Measurements from ENCODE around the gene CLIP1. TPM values are rescaled to one million over a fixed set of nuclear protein-coding genes. Genes with fewer than 3 reads are reported as not detected.

The CLIP1 gene
- total RNA-seq, 1 donor from 2014 or later: 70.0 TPM

DNA sequence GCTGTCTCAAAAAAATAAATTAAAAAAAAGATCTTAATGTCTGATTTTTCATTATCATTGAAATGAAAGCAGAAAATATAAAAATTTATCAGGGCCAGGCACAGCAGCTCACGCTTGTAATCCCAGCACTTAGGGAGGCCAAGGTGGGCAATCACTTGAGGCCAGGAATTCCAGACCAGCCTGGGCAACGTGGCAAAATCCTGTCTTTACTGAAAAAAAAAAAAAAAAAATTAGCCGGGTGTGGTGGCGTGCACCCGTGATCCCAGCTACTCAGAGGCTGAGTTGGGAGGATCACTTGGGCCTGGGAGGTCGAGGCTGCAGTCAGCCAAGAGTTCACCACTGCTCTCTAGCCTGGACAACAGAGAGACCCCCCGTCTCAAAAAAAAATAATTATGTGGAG is 37.6 kb upstream of the CLIP1 start:
- Histone ChIP-seq H2AFZ (ENCODE audit: low read depth, low read length) (no peak overlapping the region), H4K20me1 (ENCODE audit: insufficient read depth, low read length) (no peaks in the 10 kb centered on the region), H3K36me3 (ENCODE audit: insufficient read depth, low read length) (no peaks in the 10 kb centered on the region), H3K9me3 (ENCODE audit: insufficient read depth, low read depth, low read length) (no peaks in the 10 kb centered on the region), H3K27ac (ENCODE audit: low read depth, low read length) (no peak overlapping the region), H3K79me2 (ENCODE audit: insufficient read depth, low read length) (no peaks in the 10 kb centered on the region), H3K4me3 (ENCODE audit: insufficient read depth, low read depth, low read length) (no peak overlapping the region), H3K27me3 (ENCODE audit: insufficient read depth, low read length) (no peaks in the 10 kb centered on the region), H3K4me2 (ENCODE audit: low read length) (no peak overlapping the region), H3K9ac (ENCODE audit: low read length) (no peak overlapping the region), H3K4me1 (ENCODE audit: insufficient read depth, low read length) (peaks cover 11% of the 10 kb centered on the region)
- Mint-ChIP-seq H3K9me3 (ENCODE audit: unreplicated experiment) (no peaks in the 10 kb centered on the region), H3K27ac (ENCODE audit: unreplicated experiment) (no peak overlapping the region), H3K4me3 (ENCODE audit: unreplicated experiment) (no peak overlapping the region), H3K36me3 (ENCODE audit: low read depth, unreplicated experiment) (no peaks in the 10 kb centered on the region), H3K4me1 (ENCODE audit: low read depth, unreplicated experiment) (peaks cover 4% of the 10 kb centered on the region), H3K27me3 (ENCODE audit: low read depth, unreplicated experiment) (no peaks in the 10 kb centered on the region)
- TF ChIP-seq, protein P1, sequence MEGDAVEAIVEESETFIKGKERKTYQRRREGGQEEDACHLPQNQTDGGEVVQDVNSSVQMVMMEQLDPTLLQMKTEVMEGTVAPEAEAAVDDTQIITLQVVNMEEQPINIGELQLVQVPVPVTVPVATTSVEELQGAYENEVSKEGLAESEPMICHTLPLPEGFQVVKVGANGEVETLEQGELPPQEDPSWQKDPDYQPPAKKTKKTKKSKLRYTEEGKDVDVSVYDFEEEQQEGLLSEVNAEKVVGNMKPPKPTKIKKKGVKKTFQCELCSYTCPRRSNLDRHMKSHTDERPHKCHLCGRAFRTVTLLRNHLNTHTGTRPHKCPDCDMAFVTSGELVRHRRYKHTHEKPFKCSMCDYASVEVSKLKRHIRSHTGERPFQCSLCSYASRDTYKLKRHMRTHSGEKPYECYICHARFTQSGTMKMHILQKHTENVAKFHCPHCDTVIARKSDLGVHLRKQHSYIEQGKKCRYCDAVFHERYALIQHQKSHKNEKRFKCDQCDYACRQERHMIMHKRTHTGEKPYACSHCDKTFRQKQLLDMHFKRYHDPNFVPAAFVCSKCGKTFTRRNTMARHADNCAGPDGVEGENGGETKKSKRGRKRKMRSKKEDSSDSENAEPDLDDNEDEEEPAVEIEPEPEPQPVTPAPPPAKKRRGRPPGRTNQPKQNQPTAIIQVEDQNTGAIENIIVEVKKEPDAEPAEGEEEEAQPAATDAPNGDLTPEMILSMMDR (IDR thresholded peaks at IDR 0.05; ENCODE audit: insufficient read depth, low read depth, low read length): no peak
- no peak for TF ChIP-seq EZH2 (IDR thresholded peaks at IDR 0.05; ENCODE audit: insufficient read depth, low read length)
- DNase-seq (ENCODE audit: low read depth) (no peak), FAIRE-seq (no peak)

DNA sequence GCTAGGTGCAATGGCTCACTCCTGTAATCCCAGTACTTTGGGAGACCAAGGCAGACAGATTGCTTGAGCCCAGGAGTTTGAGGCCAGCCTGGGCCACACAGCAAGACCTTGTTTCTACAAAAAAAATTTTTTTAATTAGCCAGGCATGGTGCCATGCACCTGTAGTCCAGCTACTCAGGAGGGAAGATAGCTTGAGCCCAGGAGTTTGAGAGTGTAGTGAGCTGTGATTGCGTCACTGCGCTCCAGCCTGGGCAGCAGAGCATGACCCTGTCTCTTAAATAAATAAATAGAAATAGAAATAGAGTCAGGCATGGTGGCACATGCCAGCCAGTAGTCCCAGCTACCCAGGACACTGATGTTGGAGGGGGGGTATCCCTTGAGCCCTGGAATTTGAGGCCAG is 36.7 kb upstream of the CLIP1 start:
- no peaks in the 10 kb centered on the region for H3K9me3 Mint-ChIP-seq (ENCODE audit: unreplicated experiment)
- no peaks in the 10 kb centered on the region for H3K27me3 Mint-ChIP-seq (ENCODE audit: low read depth, unreplicated experiment)
- Histone ChIP-seq H3K9me3 (ENCODE audit: insufficient read depth, low read depth, low read length) (no peaks in the 10 kb centered on the region), H3K4me2 (ENCODE audit: low read length) (no peak overlapping the region), H3K4me1 (ENCODE audit: insufficient read depth, low read length) (peaks cover 5% of the 10 kb centered on the region), H3K27ac (ENCODE audit: low read depth, low read length) (no peak overlapping the region), H4K20me1 (ENCODE audit: insufficient read depth, low read length) (no peaks in the 10 kb centered on the region), H3K4me3 (ENCODE audit: insufficient read depth, low read depth, low read length) (no peak overlapping the region), H3K79me2 (ENCODE audit: insufficient read depth, low read length) (no peaks in the 10 kb centered on the region), H3K27me3 (ENCODE audit: insufficient read depth, low read length) (no peaks in the 10 kb centered on the region), H2AFZ (ENCODE audit: low read depth, low read length) (no peak overlapping the region), H3K9ac (ENCODE audit: low read length) (no peak overlapping the region), H3K36me3 (ENCODE audit: insufficient read depth, low read length) (no peaks in the 10 kb centered on the region)
- H3K4me1 Mint-ChIP-seq (ENCODE audit: low read depth, unreplicated experiment): peaks cover 1% of the 10 kb centered on the region
- H3K4me3 Mint-ChIP-seq (ENCODE audit: unreplicated experiment): no peak overlapping the region
- no peak for DNase-seq (ENCODE audit: low read depth)
- H3K36me3 Mint-ChIP-seq (ENCODE audit: low read depth, unreplicated experiment): no peaks in the 10 kb centered on the region
- no peak for FAIRE-seq
- H3K27ac Mint-ChIP-seq (ENCODE audit: unreplicated experiment): no peak overlapping the region
- TF ChIP-seq, protein P1 (IDR thresholded peaks at IDR 0.05; ENCODE audit: insufficient read depth, low read depth, low read length): no peak
- no peak for TF ChIP-seq EZH2 (IDR thresholded peaks at IDR 0.05; ENCODE audit: insufficient read depth, low read length)

DNA sequence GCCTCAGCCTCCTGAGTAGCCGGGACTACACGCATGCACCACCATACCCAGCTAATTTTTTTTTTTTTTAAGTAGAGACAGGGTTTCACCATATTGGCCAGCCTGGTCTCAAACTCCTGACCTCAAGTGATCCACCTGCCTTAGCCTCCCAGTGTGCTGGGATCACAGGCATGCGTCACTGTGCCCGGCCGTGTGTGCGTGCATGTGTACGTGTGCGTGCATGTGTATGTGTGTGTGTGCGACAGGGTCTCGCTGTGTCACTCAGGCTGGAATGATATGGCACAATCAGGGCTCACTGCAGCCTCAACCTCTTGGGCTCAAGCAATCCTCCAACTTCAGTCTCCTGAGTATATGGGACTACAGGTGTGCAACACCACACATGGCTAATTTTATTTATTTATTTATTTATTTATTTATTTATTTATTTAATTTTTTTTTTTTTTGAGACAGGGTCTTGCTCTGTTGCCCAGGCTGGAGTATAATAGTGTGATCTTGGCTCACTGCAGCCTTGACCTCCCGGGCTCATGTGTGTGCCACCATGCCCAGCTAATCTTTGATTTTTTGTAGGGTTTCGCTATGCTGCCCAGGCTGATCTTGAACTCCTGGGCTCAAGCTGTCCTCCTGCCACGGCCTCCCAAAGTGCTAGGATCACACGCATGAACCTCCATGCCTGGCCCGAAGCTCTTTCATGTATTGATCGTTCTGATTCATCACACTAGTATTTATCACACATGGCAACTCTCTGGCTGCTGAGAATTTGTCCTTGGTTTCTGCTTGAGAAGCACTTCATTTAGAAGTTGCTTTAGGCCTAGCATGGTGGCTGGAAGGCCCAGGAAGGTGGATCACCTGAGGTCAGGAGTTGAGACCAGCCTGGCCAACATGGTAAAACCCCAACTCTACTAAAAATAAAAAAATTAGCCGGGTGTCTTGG is 35.9 kb upstream of the CLIP1 start:
- Histone ChIP-seq H3K27me3 (ENCODE audit: insufficient read depth, low read length) (no peaks in the 10 kb centered on the region), H3K4me3 (ENCODE audit: insufficient read depth, low read depth, low read length) (no peak overlapping the region), H3K27ac (ENCODE audit: low read depth, low read length) (no peak overlapping the region), H3K79me2 (ENCODE audit: insufficient read depth, low read length) (no peaks in the 10 kb centered on the region), H3K4me2 (ENCODE audit: low read length) (no peak overlapping the region), H3K9me3 (ENCODE audit: insufficient read depth, low read depth, low read length) (no peaks in the 10 kb centered on the region), H3K9ac (ENCODE audit: low read length) (no peak overlapping the region), H4K20me1 (ENCODE audit: insufficient read depth, low read length) (no peaks in the 10 kb centered on the region), H2AFZ (ENCODE audit: low read depth, low read length) (no peak overlapping the region), H3K36me3 (ENCODE audit: insufficient read depth, low read length) (no peaks in the 10 kb centered on the region), H3K4me1 (ENCODE audit: insufficient read depth, low read length) (no peaks in the 10 kb centered on the region)
- no peak for DNase-seq (ENCODE audit: low read depth)
- Mint-ChIP-seq H3K27me3 (ENCODE audit: low read depth, unreplicated experiment) (no peaks in the 10 kb centered on the region), H3K4me3 (ENCODE audit: unreplicated experiment) (no peak overlapping the region), H3K9me3 (ENCODE audit: unreplicated experiment) (no peaks in the 10 kb centered on the region), H3K36me3 (ENCODE audit: low read depth, unreplicated experiment) (no peaks in the 10 kb centered on the region), H3K4me1 (ENCODE audit: low read depth, unreplicated experiment) (no peaks in the 10 kb centered on the region), H3K27ac (ENCODE audit: unreplicated experiment) (no peak overlapping the region)
- no peak for FAIRE-seq
- TF ChIP-seq EZH2 (IDR thresholded peaks at IDR 0.05; ENCODE audit: insufficient read depth, low read length): no peak
- TF ChIP-seq, protein P1 (IDR thresholded peaks at IDR 0.05; ENCODE audit: insufficient read depth, low read depth, low read length): no peak
